ENCODE results near the gene PTBP3.
"Not testable (repeated sequence)": the region's sequence is repeated elsewhere in the genome, so short reads cannot be mapped to it uniquely, and the experiment has no call there.

PTBP3 gene

GRCh38 chr9:112322701-112323377 lies 10.6 kb downstream of the PTBP3 start:
- no peak for DNase-seq

- no peak for DNase-seq
Observed at GRCh38 chr9:112316258-112316943, 17.0 kb downstream of the PTBP3 start.

GRCh38 chr9:112315331-112316257 lies 17.8 kb downstream of the PTBP3 start:
- DNase-seq = no peak

- no peak for DNase-seq
Observed at GRCh38 chr9:112312139-112312538, 21.3 kb downstream of the PTBP3 start.

- DNase-seq = no peak
Observed at GRCh38 chr9:112311497-112311896, 21.9 kb downstream of the PTBP3 start.

GRCh38 chr9:112310826-112311225 lies 22.6 kb downstream of the PTBP3 start:
- DNase-seq = no peak

- DNase-seq = no peak
Observed at GRCh38 chr9:112308588-112308987, 24.8 kb downstream of the PTBP3 start.

GRCh38 chr9:112301420-112301819 lies 32.0 kb downstream of the PTBP3 start:
- no peak for DNase-seq

GRCh38 chr9:112299514-112299913 lies 33.9 kb downstream of the PTBP3 start:
- DNase-seq = no peak

- no peak for DNase-seq
Observed at GRCh38 chr9:112296929-112297328, 36.5 kb downstream of the PTBP3 start.

- DNase-seq = no peak
Observed at GRCh38 chr9:112295174-112295573, 38.2 kb downstream of the PTBP3 start.

GRCh38 chr9:112288029-112288428 lies 45.4 kb downstream of the PTBP3 start:
- DNase-seq = no peak

GRCh38 chr9:112286926-112287325 lies 46.5 kb downstream of the PTBP3 start:
- no peak for DNase-seq

GRCh38 chr9:112285056-112285455 lies 48.4 kb downstream of the PTBP3 start:
- DNase-seq = no peak

- DNase-seq = no peak
Observed at GRCh38 chr9:112283582-112284253, 49.7 kb downstream of the PTBP3 start.

GRCh38 chr9:112282841-112283240 lies 50.6 kb downstream of the PTBP3 start:
- not testable (repeated sequence) for DNase-seq

GRCh38 chr9:112280904-112281303 lies 52.5 kb downstream of the PTBP3 start:
- DNase-seq = no peak

GRCh38 chr9:112279501-112279900 lies 53.9 kb downstream of the PTBP3 start:
- DNase-seq = no peak

- DNase-seq = no peak
Observed at GRCh38 chr9:112278152-112278551, 55.3 kb downstream of the PTBP3 start.

- no peak for DNase-seq
Observed at GRCh38 chr9:112274600-112274999, 58.8 kb downstream of the PTBP3 start.

- peak; percentile 15 for DNase-seq
Observed at GRCh38 chr9:112273876-112274275, 59.5 kb downstream of the PTBP3 start.

- DNase-seq = no peak
Observed at GRCh38 chr9:112271466-112272098, 61.8 kb downstream of the PTBP3 start.

- DNase-seq = no peak
Observed at GRCh38 chr9:112268413-112268812, 65.0 kb downstream of the PTBP3 start.

Data from NCI-H1694 treated with DMSO at 0.1 percent for 48 hours (cell line).